SK-N-SH (cell line): Measurements from ENCODE around the gene UBE4B. TPM values are rescaled to one million over a fixed set of nuclear protein-coding genes. Genes with fewer than 3 reads are reported as not detected.
A peak's percentile ranks its signal among the peaks of the same experiment; 100 is the strongest.

ENCODE experiments used
- CTCF ChIA-PET: fragments of 300-600, 350-600 bp; formaldehyde crosslinking; extraction: SDS; loops from one replicate; lab custom pipeline; 2021; lab: Yijun Ruan, JAX
- POLR2A ChIA-PET: fragments of 350-600 bp; sonication (Branson Sonifier 250); formaldehyde crosslinking; extraction: SDS; loops from one replicate; lab custom pipeline; 2020; ENCODE audit warnings: antibody characterized with exemption, inconsistent platforms; lab: Yijun Ruan, JAX
- DNase-seq: peaks from one replicate; pipeline ENCODE4 v3.0.0; 2012
- H2AFZ ChIP-seq: fragments of 200-600 bp; sonication (generic); 2 replicates; pipeline ENCODE4 v1.8.1; 2016; ENCODE audit warnings: antibody characterized with exemption, mild to moderate bottlenecking, low read depth
- H3F3A ChIP-seq: fragments of 200-600 bp; sonication (generic); replicated peaks from 2 replicates; pipeline ENCODE3; 2016; ENCODE audit warnings: antibody characterized with exemption, mild to moderate bottlenecking; ENCODE audit not compliant: insufficient read depth
- H3K27ac ChIP-seq, 2 experiments: fragments of 200-500 bp in 1 of 2; fragments of 200-600 bp in 1 of 2; sonication (Bioruptor generic) in 1 of 2; sonication (generic), shearing (Covaris generic) in 1 of 2; 2 replicates each; pipeline versions ENCODE4 v1.5.1 to v1.6.1; 2014 to 2016; ENCODE audit warnings: low read depth in 2 of 2, inconsistent platforms in 1 of 2, low read length in 1 of 2, mild to moderate bottlenecking in 1 of 2, mixed read lengths in 1 of 2
- H3K27me3 ChIP-seq: fragments of 200-600 bp; sonication (generic), shearing (Covaris generic); 2 replicates; pipeline ENCODE4 v1.6.1; 2016; ENCODE audit warnings: mixed run types; ENCODE audit not compliant: insufficient read depth
- H3K36me3 ChIP-seq, 2 experiments: fragments of 200-500 bp in 1 of 2; fragments of 200-600 bp in 1 of 2; sonication (Bioruptor generic) in 1 of 2; sonication (generic) in 1 of 2; replicated peaks in 1 of 2; 2 replicates each; pipeline versions ENCODE3 to v1.5.1; 2014 to 2016; ENCODE audit warnings: low read length in 1 of 2, mild to moderate bottlenecking in 1 of 2; ENCODE audit not compliant: insufficient read depth in 2 of 2, control insufficient read depth in 1 of 2
- H3K4me1 ChIP-seq, 2 experiments: fragments of 200-500 bp in 1 of 2; fragments of 200-600 bp in 1 of 2; sonication (Bioruptor generic) in 1 of 2; sonication (generic), shearing (Covaris generic) in 1 of 2; 2 replicates each; pipeline versions ENCODE4 v1.5.1 to v1.6.1; 2014 to 2016; ENCODE audit warnings: low read depth in 1 of 2, low read length in 1 of 2, mixed run types in 1 of 2; ENCODE audit not compliant: insufficient read depth in 2 of 2, control insufficient read depth in 1 of 2
- H3K4me2 ChIP-seq: fragments of 200-600 bp; sonication (generic), shearing (Covaris generic); 2 replicates; pipeline ENCODE4 v1.6.1; 2017; ENCODE audit warnings: mixed run types
- H3K4me3 ChIP-seq, 2 experiments: fragments of 200-500 bp in 1 of 2; fragments of 200-600 bp in 1 of 2; sonication (Bioruptor generic) in 1 of 2; sonication (generic), shearing (Covaris generic) in 1 of 2; 2 replicates each; pipeline versions ENCODE4 v1.5.1 to v1.8.1; 2014 to 2016; ENCODE audit warnings: low read depth in 2 of 2, inconsistent platforms in 1 of 2, low read length in 1 of 2, mild to moderate bottlenecking in 1 of 2, mixed read lengths in 1 of 2, moderate library complexity in 1 of 2
- H3K79me2 ChIP-seq: fragments of 200-600 bp; sonication (generic); 2 replicates; pipeline ENCODE4 v1.8.1; 2017; ENCODE audit warnings: mild to moderate bottlenecking; ENCODE audit not compliant: insufficient read depth
- H3K9ac ChIP-seq: fragments of 200-600 bp; sonication (generic); 2 replicates; pipeline ENCODE4 v1.6.1; 2017; ENCODE audit warnings: mixed run types
- H3K9me2 ChIP-seq: fragments of 200-600 bp; sonication (generic); 2 replicates; pipeline ENCODE4 v1.6.1; 2017; ENCODE audit warnings: mixed run types
- H3K9me3 ChIP-seq: fragments of 200-600 bp; sonication (generic); 2 replicates; pipeline ENCODE4 v1.6.1; 2017; ENCODE audit warnings: mixed run types, mild to moderate bottlenecking, moderate library complexity
- H4K20me1 ChIP-seq: fragments of 200-600 bp; sonication (generic); 2 replicates; pipeline ENCODE4 v1.6.1; 2017; ENCODE audit warnings: mild to moderate bottlenecking, mixed run types; ENCODE audit not compliant: insufficient read depth
- EP300 ChIP-seq, 2 experiments: IDR thresholded peaks; 2 replicates each; pipeline versions ENCODE4 v1.4.0 to v1.6.1; 2012; ENCODE audit warnings: borderline replicate concordance in 1 of 2, low read depth in 1 of 2, low read length in 1 of 2
- EZH2phosphoT487 ChIP-seq: fragments of 200-600 bp; sonication (generic); IDR thresholded peaks from 2 replicates; pipeline ENCODE4 v1.6.1; 2017; ENCODE audit warnings: low read depth, mixed run types, mild to moderate bottlenecking, antibody characterized with exemption, moderate library complexity, borderline replicate concordance
- FOSL2 ChIP-seq: IDR thresholded peaks from 2 replicates; pipeline ENCODE4 v1.4.0; 2012; ENCODE audit warnings: low read depth, mild to moderate bottlenecking, moderate library complexity, borderline replicate concordance
- GABPA ChIP-seq: IDR thresholded peaks from 2 replicates; pipeline ENCODE4 v1.4.0; 2012; ENCODE audit warnings: low read depth, mild to moderate bottlenecking
- GATA2 ChIP-seq: sonication (generic); formaldehyde crosslinking; IDR thresholded peaks from 2 replicates; pipeline ENCODE4 v1.5.0; 2020; ENCODE audit warnings: mild to moderate bottlenecking, missing genetic modification reagents
- IRF3 ChIP-seq: fragments of 150-350 bp; IDR thresholded peaks from 2 replicates; pipeline ENCODE4 v1.6.1; 2016; ENCODE audit warnings: mild to moderate bottlenecking, low read depth, low read length
- MAX ChIP-seq: IDR thresholded peaks from 2 replicates; pipeline ENCODE4 v1.4.0; 2012; ENCODE audit warnings: low read depth
- NRF1 ChIP-seq: IDR thresholded peaks from 2 replicates; pipeline ENCODE4 v1.6.1; 2012; ENCODE audit warnings: low read depth, mild to moderate bottlenecking, low read length
- POLR2AphosphoS5 ChIP-seq: IDR thresholded peaks from 2 replicates; pipeline ENCODE4 v1.6.1; 2012; ENCODE audit warnings: low read depth, low read length
- RAD21 ChIP-seq: IDR thresholded peaks from 2 replicates; pipeline ENCODE4 v1.6.1; 2012; ENCODE audit warnings: mild to moderate bottlenecking, low read length
- RCOR1 ChIP-seq: fragments of 150-350 bp; IDR thresholded peaks from 2 replicates; pipeline ENCODE4 v1.6.1; 2017; ENCODE audit warnings: antibody characterized with exemption, low read length
- RFX5 ChIP-seq: IDR thresholded peaks from 2 replicates; pipeline ENCODE4 v1.6.1; 2012; ENCODE audit warnings: mild to moderate bottlenecking, improper control_type of control experiment, low read length
- RXRA ChIP-seq: IDR thresholded peaks from 2 replicates; pipeline ENCODE4 v1.4.0; 2012; ENCODE audit warnings: low read depth, mild to moderate bottlenecking, borderline replicate concordance
- TEAD4 ChIP-seq: IDR thresholded peaks from 2 replicates; pipeline ENCODE4 v1.4.0; 2012; ENCODE audit warnings: mild to moderate bottlenecking, borderline replicate concordance; ENCODE audit not compliant: insufficient read depth
- USF1 ChIP-seq: IDR thresholded peaks from 2 replicates; pipeline ENCODE4 v1.4.0; 2012; ENCODE audit warnings: low read depth, borderline replicate concordance
- USF2 ChIP-seq: fragments of 150-350 bp; IDR thresholded peaks from 2 replicates; pipeline ENCODE4 v1.6.1; 2017; ENCODE audit warnings: antibody characterized with exemption, low read length, low read depth, borderline replicate concordance
- WGBS: methylation state at CpG from one replicate; pipeline ENCODE4 v1.1.6; 2017; ENCODE audit warnings: low lambda C conversion rate; 5-methylcytosine and 5-hydroxymethylcytosine counted together
- polyA plus RNA-seq, 3 experiments: library from polyadenylated mRNA; depleted of rRNA; stranded (reverse); fragments of >200 nt; gene quantifications; 2 replicates each; pipeline ENCODE4 v1.2.3, GENCODE V29; 2012
- TF ChIP-seq, protein P1 (sequence below): IDR thresholded peaks from 2 replicates; pipeline ENCODE4 v1.6.1; 2012; ENCODE audit warnings: mild to moderate bottlenecking, low read depth, low read length, moderate library complexity

The UBE4B gene
- polyA plus RNA-seq, 1 of the 3 experiments (the other 2 are of a cell fraction): 19.1 TPM

DNA sequence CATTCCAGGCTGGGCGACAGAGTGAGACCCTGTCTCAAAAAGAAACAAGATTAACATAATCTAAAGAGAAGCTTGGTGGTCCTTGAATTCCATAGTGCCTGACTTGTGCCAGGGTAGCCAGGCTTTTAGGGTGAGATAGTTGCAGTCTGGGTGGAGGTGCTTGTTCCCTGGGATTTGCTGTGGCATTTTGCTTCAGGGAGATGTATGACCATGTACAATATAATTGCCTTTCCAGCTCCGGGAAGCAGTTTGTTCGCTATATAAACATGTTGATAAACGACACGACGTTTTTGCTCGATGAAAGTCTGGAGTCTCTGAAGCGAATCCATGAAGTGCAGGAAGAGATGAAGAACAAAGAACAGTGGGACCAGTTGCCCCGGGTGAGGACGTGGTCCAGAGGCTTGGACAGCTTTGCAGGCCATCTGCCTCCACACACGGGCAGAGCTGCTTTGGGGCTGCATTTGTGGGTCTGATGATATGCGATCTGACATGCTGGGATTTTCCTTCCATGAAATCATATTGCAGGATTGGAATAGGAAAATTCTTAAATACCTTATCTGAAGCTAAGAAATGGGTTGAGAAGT is 128.2 kb downstream of the UBE4B start:
- Histone ChIP-seq H3K9me2 (no peaks in the 10 kb centered on the region), H3K9ac (no peak overlapping the region), H4K20me1 (no peaks in the 10 kb centered on the region), H3K9me3 (no peaks in the 10 kb centered on the region), H3K4me2 (no peak overlapping the region), H3K79me2 (no peaks in the 10 kb centered on the region), H2AFZ (no peak overlapping the region), H3K27me3 (no peaks in the 10 kb centered on the region), H3K27ac (peak overlapping the region in 1 of 2 experiments; percentile 7; a peak in 1 of 4 replicates), H3K36me3 (peaks cover 16 to 27% of the 10 kb centered on the region in 2 experiments), H3F3A (peaks cover 5% of the 10 kb centered on the region), H3K4me3 (no peak overlapping the region), H3K4me1 (no peaks in the 10 kb centered on the region)
- 91% methylated on average over 12 of the region's 12 CpGs for WGBS
- POLR2A ChIA-PET: no interaction called here
- TF ChIP-seq FOSL2: no peak
- no peak for TF ChIP-seq GABPA
- TF ChIP-seq POLR2AphosphoS5: no peak
- no peak for TF ChIP-seq TEAD4
- TF ChIP-seq RAD21: no peak
- TF ChIP-seq IRF3: no peak
- TF ChIP-seq USF2: no peak
- TF ChIP-seq, protein P1, sequence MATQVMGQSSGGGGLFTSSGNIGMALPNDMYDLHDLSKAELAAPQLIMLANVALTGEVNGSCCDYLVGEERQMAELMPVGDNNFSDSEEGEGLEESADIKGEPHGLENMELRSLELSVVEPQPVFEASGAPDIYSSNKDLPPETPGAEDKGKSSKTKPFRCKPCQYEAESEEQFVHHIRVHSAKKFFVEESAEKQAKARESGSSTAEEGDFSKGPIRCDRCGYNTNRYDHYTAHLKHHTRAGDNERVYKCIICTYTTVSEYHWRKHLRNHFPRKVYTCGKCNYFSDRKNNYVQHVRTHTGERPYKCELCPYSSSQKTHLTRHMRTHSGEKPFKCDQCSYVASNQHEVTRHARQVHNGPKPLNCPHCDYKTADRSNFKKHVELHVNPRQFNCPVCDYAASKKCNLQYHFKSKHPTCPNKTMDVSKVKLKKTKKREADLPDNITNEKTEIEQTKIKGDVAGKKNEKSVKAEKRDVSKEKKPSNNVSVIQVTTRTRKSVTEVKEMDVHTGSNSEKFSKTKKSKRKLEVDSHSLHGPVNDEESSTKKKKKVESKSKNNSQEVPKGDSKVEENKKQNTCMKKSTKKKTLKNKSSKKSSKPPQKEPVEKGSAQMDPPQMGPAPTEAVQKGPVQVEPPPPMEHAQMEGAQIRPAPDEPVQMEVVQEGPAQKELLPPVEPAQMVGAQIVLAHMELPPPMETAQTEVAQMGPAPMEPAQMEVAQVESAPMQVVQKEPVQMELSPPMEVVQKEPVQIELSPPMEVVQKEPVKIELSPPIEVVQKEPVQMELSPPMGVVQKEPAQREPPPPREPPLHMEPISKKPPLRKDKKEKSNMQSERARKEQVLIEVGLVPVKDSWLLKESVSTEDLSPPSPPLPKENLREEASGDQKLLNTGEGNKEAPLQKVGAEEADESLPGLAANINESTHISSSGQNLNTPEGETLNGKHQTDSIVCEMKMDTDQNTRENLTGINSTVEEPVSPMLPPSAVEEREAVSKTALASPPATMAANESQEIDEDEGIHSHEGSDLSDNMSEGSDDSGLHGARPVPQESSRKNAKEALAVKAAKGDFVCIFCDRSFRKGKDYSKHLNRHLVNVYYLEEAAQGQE: no peak
- TF ChIP-seq RXRA: no peak
- TF ChIP-seq GATA2: no peak
- no peak for TF ChIP-seq EZH2phosphoT487
- TF ChIP-seq NRF1: no peak
- TF ChIP-seq MAX: no peak
- TF ChIP-seq USF1: no peak
- no peak for TF ChIP-seq EP300 (IDR thresholded peaks at IDR 0.05; ENCODE audit: borderline replicate concordance in 1 of 2, low read depth in 1 of 2, low read length in 1 of 2)
- TF ChIP-seq RCOR1: no peak
- no peak for TF ChIP-seq RFX5
- no peak for DNase-seq
- CTCF ChIA-PET: interaction anchor here (0.6 to 1.3 kb wide), 4 partner anchors 9 to 270 kb away, joined by 3 to 5 read pairs (median 4); partner anchors contain the start of gene KIF1B
